Thoracic aorta (tissue), 2 donors: ENCODE results near the gene SLC23A2. TPM values are rescaled to one million over a fixed set of nuclear protein-coding genes. Genes with fewer than 3 reads are reported as not detected.

ENCODE experiments used
- ATAC-seq: fragments of 150-250 bp; one replicate; pipeline ENCODE4 v1.8.0; 2017; ENCODE audit warnings: low read depth; ENCODE audit not compliant: insufficient number of reproducible peaks, low FRiP score
- DNase-seq: peaks from one replicate; pipeline ENCODE4 v3.0.0-alpha.2; 2020; ENCODE audit warnings: low spot score
- H3K27ac ChIP-seq, 2 donors: fragments of 200-600 bp; sonication (generic); 1 replicate in 1 of 2; 2 replicates in 1 of 2; pipeline ENCODE4 v1.5.1; 2016; ENCODE audit warnings: mild to moderate bottlenecking in 2 of 2, moderate library complexity in 2 of 2
- H3K27me3 ChIP-seq: fragments of 200-600 bp; sonication (generic); replicated peaks from 2 replicates; pipeline ENCODE4 v1.6.0; 2016; ENCODE audit warnings: mild to moderate bottlenecking; ENCODE audit not compliant: insufficient read depth
- H3K36me3 ChIP-seq: fragments of 200-600 bp; sonication (generic); one replicate; pipeline ENCODE4 v1.5.1; 2016
- H3K4me1 ChIP-seq, 2 donors: fragments of 200-600 bp; sonication (generic); 1 replicate in 1 of 2; 2 replicates in 1 of 2; pipeline versions ENCODE4 v1.5.1 to v1.6.0; 2016; ENCODE audit warnings: low read depth in 2 of 2, mild to moderate bottlenecking in 1 of 2; ENCODE audit not compliant: control insufficient read depth in 1 of 2
- H3K4me3 ChIP-seq: fragments of 200-600 bp; sonication (generic); 2 replicates; pipeline ENCODE4 v1.5.1; 2016; ENCODE audit warnings: mild to moderate bottlenecking
- H3K9me3 ChIP-seq: fragments of 200-600 bp; sonication (generic); 2 replicates; pipeline ENCODE4 v1.5.1; 2016
- CTCF ChIP-seq: fragments of 200-600 bp; sonication (generic); IDR thresholded peaks from one replicate; pipeline ENCODE4 v1.5.1; 2019; ENCODE audit warnings: antibody characterized with exemption
- total RNA-seq, 2 donors: library from RNA; depleted of rRNA; stranded (reverse); fragments of >200 nt; gene quantifications; one replicate each; pipeline versions ENCODE4 v1.1.0 to v1.2.3, GENCODE V29; 2016

SLC23A2 gene
- total RNA-seq, 2 donors from 2014 or later = 32.1 to 51.9 TPM

GRCh38 chr20:4997222-4997621, 4.1 kb downstream of the SLC23A2 start:
- Histone ChIP-seq H3K4me3 (no peak overlapping the region), H3K36me3 (no peaks in the 10 kb centered on the region), H3K4me1 (peaks cover 6 to 23% of the 10 kb centered on the region in 2 donors), H3K9me3 (no peaks in the 10 kb centered on the region), H3K27me3 (no peaks in the 10 kb centered on the region), H3K27ac (no peak overlapping the region)
- no peak for TF ChIP-seq CTCF
- ATAC-seq = no peak
- DNase-seq = no peak

- no peaks in the 10 kb centered on the region for H3K36me3 ChIP-seq
- no peak for TF ChIP-seq CTCF
- H3K27me3 ChIP-seq = no peaks in the 10 kb centered on the region
- ATAC-seq (no peak), DNase-seq (no peak)
- H3K4me3 ChIP-seq = no peak overlapping the region
- no peak overlapping the region for H3K27ac ChIP-seq
- no peaks in the 10 kb centered on the region for H3K9me3 ChIP-seq
- H3K4me1 ChIP-seq = peaks cover 0 to 5% of the 10 kb centered on the region in 2 donors
Observed at GRCh38 chr20:4989570-4989969, 11.7 kb downstream of the SLC23A2 start.

GRCh38 chr20:4987130-4987529, 14.2 kb downstream of the SLC23A2 start:
- Histone ChIP-seq H3K4me1 (peaks cover 0 to 5% of the 10 kb centered on the region in 2 donors), H3K27me3 (no peaks in the 10 kb centered on the region), H3K9me3 (no peaks in the 10 kb centered on the region), H3K27ac (no peak overlapping the region), H3K4me3 (no peak overlapping the region), H3K36me3 (no peaks in the 10 kb centered on the region)
- DNase-seq (no peak), ATAC-seq (no peak)
- no peak for TF ChIP-seq CTCF

- ATAC-seq (no peak), DNase-seq (no peak)
- Histone ChIP-seq H3K36me3 (no peaks in the 10 kb centered on the region), H3K4me3 (no peak overlapping the region), H3K4me1 (peaks cover 0 to 5% of the 10 kb centered on the region in 2 donors), H3K27ac (no peak overlapping the region), H3K9me3 (no peaks in the 10 kb centered on the region), H3K27me3 (no peaks in the 10 kb centered on the region)
- no peak for TF ChIP-seq CTCF
Observed at GRCh38 chr20:4985658-4986057, 15.7 kb downstream of the SLC23A2 start.

- no peak for ATAC-seq
- Histone ChIP-seq H3K9me3 (no peaks in the 10 kb centered on the region), H3K4me3 (no peak overlapping the region), H3K27ac (no peak overlapping the region), H3K4me1 (peaks cover 0 to 20% of the 10 kb centered on the region in 2 donors), H3K36me3 (no peaks in the 10 kb centered on the region), H3K27me3 (no peaks in the 10 kb centered on the region)
- DNase-seq = no peak
- TF ChIP-seq CTCF = no peak
Observed at GRCh38 chr20:4982281-4982680, 19.0 kb downstream of the SLC23A2 start.
